Thyroid gland (tissue), 4 donors: ENCODE data around the gene TMEM270. TPM values are rescaled to one million over a fixed set of nuclear protein-coding genes. Genes with fewer than 3 reads are reported as not detected.
"Not testable (repeated sequence)": the region's sequence is repeated elsewhere in the genome, so short reads cannot be mapped to it uniquely, and the experiment has no call there.

Experiments
- DNase-seq, 2 donors: peaks; one replicate each; pipeline ENCODE4 v3.0.0-alpha.2; 2019
- H3K27ac ChIP-seq, 3 donors: fragments of 200-600 bp; sonication (generic); 1 replicate in 2 of 3; 2 replicates in 1 of 3; pipeline ENCODE4 v1.5.1; 2016 to 2019; ENCODE audit warnings: mild to moderate bottlenecking in 1 of 3, moderate library complexity in 1 of 3
- H3K27me3 ChIP-seq: fragments of 200-600 bp; sonication (generic); one replicate; pipeline ENCODE4 v1.5.1; 2019
- H3K36me3 ChIP-seq, 2 donors: fragments of 200-600 bp; sonication (generic); one replicate each; pipeline ENCODE4 v1.5.1; 2016 to 2019
- H3K4me1 ChIP-seq, 2 donors: fragments of 200-600 bp; sonication (generic); one replicate each; pipeline ENCODE4 v1.5.1; 2017 to 2019
- H3K4me3 ChIP-seq, 3 donors: fragments of 200-600 bp; sonication (generic); replicated peaks in 1 of 3; 1 replicate in 2 of 3; 2 replicates in 1 of 3; pipeline ENCODE4 v1.5.1; 2016; ENCODE audit warnings: mild to moderate bottlenecking in 1 of 3
- H3K9me3 ChIP-seq: fragments of 200-600 bp; sonication (generic); one replicate; pipeline ENCODE4 v1.5.1; 2017
- POLR2A ChIP-seq, 2 donors: fragments of 450-650 bp; IDR thresholded peaks; one replicate each; pipeline ENCODE4 v1.6.1; 2017; ENCODE audit warnings: antibody characterized with exemption in 2 of 2, mild to moderate bottlenecking in 2 of 2, moderate library complexity in 1 of 2
- WGBS, 2 donors: methylation state at CpG; one replicate each; pipeline ENCODE4 v1.1.5; 2017; 5-methylcytosine and 5-hydroxymethylcytosine counted together
- intact Hi-C: fragments of 100-400 bp; cut with DNase I; formaldehyde crosslinking; loops from one replicate; pipeline ENCODE4 v1.15.1; 2023
- total RNA-seq, 4 donors: library from RNA; depleted of rRNA; stranded (reverse); fragments of >200 nt; gene quantifications; one replicate each; pipeline ENCODE4 v1.2.3, GENCODE V29; 2016
- TF ChIP-seq, protein P1 (sequence below), 6 experiments: fragments of 200-600 bp in 3 of 6; fragments of 450-650 bp in 3 of 6; sonication (generic) in 3 of 6; IDR thresholded peaks; one replicate each; pipeline ENCODE4 v1.5.1; 2016 to 2019; ENCODE audit warnings: antibody characterized with exemption in 6 of 6, mild to moderate bottlenecking in 2 of 6, inconsistent platforms in 1 of 6, moderate library complexity in 1 of 6

The TMEM270 gene
- total RNA-seq, 4 donors from 2014 or later = not detected

DNA sequence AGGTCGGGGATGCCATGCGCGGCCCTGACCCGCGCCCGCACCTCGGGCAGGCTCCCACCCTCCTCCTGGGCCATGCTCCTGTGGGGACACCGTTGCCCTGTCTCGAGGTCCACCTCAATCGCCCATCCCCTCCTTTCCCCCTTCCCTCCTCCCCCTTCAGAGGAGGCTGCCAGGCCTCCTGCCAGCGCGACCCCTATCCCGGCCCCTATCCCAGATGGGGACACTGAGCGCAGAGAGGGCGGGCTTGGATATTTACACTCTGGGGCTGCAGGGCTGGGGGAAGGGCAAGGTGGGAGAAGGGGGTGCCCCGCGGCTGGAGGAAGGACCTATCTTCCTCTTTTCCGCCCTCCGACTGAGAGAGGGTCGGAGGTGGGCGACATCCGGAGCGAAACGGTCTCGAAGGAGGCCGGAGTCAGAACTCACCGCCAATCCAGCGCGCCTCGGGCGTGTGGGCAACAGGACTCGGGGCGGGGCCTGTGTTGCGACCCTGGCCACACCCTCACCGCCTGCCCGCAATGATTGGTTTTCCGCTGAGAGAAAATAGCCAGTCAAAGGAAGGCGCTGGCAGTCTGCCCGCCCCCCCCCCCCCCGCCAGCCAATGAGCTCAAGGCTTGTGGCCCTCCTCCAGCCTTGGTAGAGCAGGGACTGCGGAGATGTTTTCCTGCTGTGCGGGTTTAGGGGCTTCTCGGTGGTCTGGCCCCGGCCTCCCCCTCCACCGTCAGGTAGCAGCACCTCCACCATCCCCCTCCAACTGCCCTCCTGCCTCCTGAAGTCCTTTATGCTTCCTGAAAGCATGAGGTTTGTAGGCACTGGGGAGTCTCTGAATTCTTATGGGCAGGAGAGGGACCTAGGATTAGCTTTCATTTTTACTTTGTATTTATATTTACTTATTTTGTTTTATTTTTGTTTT, 18.6 kb upstream of the TMEM270 start, which contains the start of gene METTL27:
Gene METTL27, minus strand, starts transcription at position 450 of the 910 bp plus-strand sequence. Its CDS starts 376 bp downstream, at position 74.
- Histone ChIP-seq H3K4me1 (peaks cover 9 to 31% of the 10 kb centered on the region in 2 donors), H3K9me3 (no peaks in the 10 kb centered on the region), H3K4me3 (peak within 1 kb of the TSS in 2 of 3 donors; percentile 49 to 81), H3K36me3 (no peaks in the 10 kb centered on the region), H3K27ac (peak within 1 kb of the TSS; percentile 75 to 90 (median 77)), H3K27me3 (no peaks in the 10 kb centered on the region)
- TF ChIP-seq, protein P1, sequence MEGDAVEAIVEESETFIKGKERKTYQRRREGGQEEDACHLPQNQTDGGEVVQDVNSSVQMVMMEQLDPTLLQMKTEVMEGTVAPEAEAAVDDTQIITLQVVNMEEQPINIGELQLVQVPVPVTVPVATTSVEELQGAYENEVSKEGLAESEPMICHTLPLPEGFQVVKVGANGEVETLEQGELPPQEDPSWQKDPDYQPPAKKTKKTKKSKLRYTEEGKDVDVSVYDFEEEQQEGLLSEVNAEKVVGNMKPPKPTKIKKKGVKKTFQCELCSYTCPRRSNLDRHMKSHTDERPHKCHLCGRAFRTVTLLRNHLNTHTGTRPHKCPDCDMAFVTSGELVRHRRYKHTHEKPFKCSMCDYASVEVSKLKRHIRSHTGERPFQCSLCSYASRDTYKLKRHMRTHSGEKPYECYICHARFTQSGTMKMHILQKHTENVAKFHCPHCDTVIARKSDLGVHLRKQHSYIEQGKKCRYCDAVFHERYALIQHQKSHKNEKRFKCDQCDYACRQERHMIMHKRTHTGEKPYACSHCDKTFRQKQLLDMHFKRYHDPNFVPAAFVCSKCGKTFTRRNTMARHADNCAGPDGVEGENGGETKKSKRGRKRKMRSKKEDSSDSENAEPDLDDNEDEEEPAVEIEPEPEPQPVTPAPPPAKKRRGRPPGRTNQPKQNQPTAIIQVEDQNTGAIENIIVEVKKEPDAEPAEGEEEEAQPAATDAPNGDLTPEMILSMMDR (IDR thresholded peaks at IDR 0.05) = no peak
- TF ChIP-seq POLR2A (IDR thresholded peaks at IDR 0.05) = peak; percentile 13 to 88
- intact Hi-C loops = no loop called here
- 2% methylated on average over 22 to 23 of the region's 45 CpGs for WGBS, 2 donors
- DNase-seq = peak; percentile 96

DNA sequence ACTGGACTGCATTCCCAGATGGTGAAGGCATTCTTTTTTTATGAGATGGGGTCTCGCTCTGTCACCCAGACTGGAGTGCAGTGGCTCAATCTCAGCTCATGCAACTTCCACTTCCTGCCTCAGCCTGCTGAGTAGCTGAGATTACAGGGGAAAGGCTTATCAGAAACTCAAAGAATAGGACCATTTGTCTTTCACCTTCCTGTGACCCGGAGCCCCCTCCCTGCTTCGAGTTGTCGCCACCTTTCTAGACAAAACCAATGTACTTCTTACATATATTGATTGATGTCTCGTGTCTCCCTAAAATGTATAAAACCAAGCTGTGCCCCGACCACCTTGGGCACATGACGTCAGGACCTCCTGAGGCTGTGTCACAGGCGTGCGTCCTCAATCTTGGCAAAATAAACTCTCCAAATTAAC, 16.8 kb upstream of the TMEM270 start:
- no peak for DNase-seq
- TF ChIP-seq, protein P1 (IDR thresholded peaks at IDR 0.05) = no peak
- no peak for TF ChIP-seq POLR2A (IDR thresholded peaks at IDR 0.05)
- H3K36me3 ChIP-seq = no peaks in the 10 kb centered on the region
- no peak overlapping the region for H3K4me3 ChIP-seq
- 60 to 64% methylated on average over 9 of the region's 9 CpGs for WGBS, 2 donors
- no peaks in the 10 kb centered on the region for H3K27me3 ChIP-seq
- peaks cover 9 to 33% of the 10 kb centered on the region in 2 donors for H3K4me1 ChIP-seq
- intact Hi-C loops = no loop called here
- no peaks in the 10 kb centered on the region for H3K9me3 ChIP-seq
- H3K27ac ChIP-seq = no peak overlapping the region

DNA sequence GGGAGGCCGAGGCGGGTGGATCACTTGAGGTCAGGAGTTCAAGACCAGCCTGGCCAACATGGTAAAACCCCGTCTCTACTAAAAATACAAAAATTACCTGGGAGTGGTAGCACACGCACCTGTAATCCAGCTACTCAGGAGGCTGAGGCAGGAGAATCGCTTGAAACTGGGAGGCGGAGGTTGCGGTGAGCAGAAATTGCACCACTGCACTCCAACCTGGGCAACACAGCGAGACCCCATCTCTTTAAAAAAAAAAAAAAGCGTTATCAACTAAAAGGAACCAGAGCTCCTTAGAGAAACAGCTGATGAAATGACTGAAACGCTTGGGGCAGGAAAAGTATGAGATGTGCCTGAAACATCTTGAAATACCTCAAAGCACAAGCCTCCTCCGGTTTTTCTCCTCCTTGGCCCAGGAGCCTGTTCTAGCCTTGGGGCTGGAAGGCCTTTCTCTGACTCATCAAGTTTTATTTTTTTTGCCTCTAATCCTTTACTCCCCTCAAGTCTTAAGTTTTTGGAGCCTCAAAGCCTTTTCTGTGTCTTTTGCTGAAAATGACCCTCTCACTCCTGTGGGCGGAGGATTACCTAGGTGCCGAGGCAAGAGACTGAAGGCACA, 16.0 kb upstream of the TMEM270 start:
- Histone ChIP-seq H3K4me3 (no peak overlapping the region), H3K9me3 (no peaks in the 10 kb centered on the region), H3K36me3 (no peaks in the 10 kb centered on the region), H3K4me1 (peaks cover 9 to 36% of the 10 kb centered on the region in 2 donors), H3K27ac (peak overlapping the region in 1 of 3 donors; percentile 18), H3K27me3 (no peaks in the 10 kb centered on the region)
- WGBS, 2 donors = 81 to 83% methylated on average over 13 of the region's 13 CpGs
- intact Hi-C loops = no loop called here
- TF ChIP-seq, protein P1 (IDR thresholded peaks at IDR 0.05) = no peak
- TF ChIP-seq POLR2A (IDR thresholded peaks at IDR 0.05) = no peak
- DNase-seq = peak; percentile 30 to 37

DNA sequence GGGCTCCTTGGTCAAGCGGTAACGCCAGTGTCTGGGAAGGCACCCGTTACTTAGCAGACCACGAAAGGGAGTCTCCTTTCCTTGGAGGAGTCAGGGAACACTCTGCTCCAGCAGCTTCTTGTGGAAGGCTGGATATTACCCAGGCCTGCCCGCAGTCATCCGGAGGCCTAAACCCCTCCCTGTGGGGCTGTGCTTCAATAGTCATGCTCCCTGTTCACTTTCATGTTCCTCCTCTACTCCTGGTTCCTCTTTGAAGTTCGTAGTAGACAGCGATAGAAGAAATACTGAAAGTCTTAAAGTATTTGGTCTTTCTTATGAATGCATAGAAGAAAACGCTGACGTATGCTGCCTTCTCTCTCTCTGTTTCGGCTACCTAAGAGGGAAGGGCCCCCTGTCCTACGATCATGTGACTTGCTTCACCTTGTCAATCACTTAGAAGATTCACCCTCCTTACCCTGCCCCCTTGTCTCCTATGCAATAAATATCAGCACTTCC, 15.2 kb upstream of the TMEM270 start:
- H3K9me3 ChIP-seq, intact Hi-C loops, H3K27ac ChIP-seq, H3K27me3 ChIP-seq, H3K36me3 ChIP-seq, H3K4me3 ChIP-seq: not testable (repeated sequence)
- peak in 1 of 2 donors; percentile 42 for TF ChIP-seq POLR2A (IDR thresholded peaks at IDR 0.05)
- peak; percentile 68 to 72 for DNase-seq
- H3K4me1 ChIP-seq = peaks cover 9 to 40% of the 10 kb centered on the region in 2 donors
- 49 to 61% methylated on average over 12 of the region's 12 CpGs for WGBS, 2 donors

DNA sequence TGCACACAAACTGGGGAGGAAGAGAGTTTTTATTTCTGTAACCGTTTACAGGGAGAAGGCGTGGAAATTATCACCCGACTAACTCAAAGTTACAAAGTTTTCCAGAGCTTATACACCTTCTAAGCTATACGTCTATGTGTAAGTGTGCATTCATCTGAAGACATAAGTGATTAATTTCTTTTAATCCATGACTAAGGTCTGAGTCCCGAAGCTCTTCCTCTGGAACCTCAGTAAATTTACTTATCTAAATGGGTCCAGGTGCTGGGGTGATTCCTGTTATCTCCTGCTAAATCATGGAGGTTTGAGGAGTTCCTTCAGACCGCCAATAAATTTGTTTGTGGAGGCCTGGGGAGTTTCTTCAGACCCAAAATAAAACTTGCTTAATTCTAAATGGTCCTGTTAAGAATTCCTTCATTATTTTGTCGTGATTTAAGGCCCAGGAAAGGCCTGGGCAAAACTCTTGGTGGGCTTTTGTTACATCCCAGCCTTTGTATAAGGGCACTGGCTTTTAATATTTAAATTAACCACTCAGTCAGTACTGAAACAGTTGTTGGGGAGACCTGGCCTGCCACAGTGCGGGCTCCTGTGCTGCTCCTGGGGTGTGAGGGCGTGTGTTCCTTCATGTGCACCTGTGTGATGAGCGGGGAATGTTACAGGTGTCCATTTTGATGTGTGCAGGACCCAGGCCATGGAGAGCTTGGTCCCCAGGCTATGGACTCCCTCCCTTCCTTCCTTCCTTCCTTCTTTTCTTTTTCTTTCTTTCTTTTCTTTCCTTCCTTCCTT, 12.8 kb upstream of the TMEM270 start:
- Histone ChIP-seq H3K36me3 (no peaks in the 10 kb centered on the region), H3K9me3 (no peaks in the 10 kb centered on the region), H3K27me3 (no peaks in the 10 kb centered on the region), H3K27ac (no peak overlapping the region), H3K4me3 (no peak overlapping the region), H3K4me1 (peaks cover 3 to 40% of the 10 kb centered on the region in 2 donors)
- no peak for DNase-seq
- 94 to 96% methylated on average over 10 of the region's 10 CpGs for WGBS, 2 donors
- intact Hi-C loops = no loop called here
- TF ChIP-seq, protein P1 (IDR thresholded peaks at IDR 0.05) = no peak
- no peak for TF ChIP-seq POLR2A (IDR thresholded peaks at IDR 0.05)
